Measurements from ENCODE around the gene AGFG2. TPM values are rescaled to one million over a fixed set of nuclear protein-coding genes. Genes with fewer than 3 reads are reported as not detected.

The AGFG2 gene
- total RNA-seq, 1 donor from 2014 or later, result 13.3 TPM

DNA sequence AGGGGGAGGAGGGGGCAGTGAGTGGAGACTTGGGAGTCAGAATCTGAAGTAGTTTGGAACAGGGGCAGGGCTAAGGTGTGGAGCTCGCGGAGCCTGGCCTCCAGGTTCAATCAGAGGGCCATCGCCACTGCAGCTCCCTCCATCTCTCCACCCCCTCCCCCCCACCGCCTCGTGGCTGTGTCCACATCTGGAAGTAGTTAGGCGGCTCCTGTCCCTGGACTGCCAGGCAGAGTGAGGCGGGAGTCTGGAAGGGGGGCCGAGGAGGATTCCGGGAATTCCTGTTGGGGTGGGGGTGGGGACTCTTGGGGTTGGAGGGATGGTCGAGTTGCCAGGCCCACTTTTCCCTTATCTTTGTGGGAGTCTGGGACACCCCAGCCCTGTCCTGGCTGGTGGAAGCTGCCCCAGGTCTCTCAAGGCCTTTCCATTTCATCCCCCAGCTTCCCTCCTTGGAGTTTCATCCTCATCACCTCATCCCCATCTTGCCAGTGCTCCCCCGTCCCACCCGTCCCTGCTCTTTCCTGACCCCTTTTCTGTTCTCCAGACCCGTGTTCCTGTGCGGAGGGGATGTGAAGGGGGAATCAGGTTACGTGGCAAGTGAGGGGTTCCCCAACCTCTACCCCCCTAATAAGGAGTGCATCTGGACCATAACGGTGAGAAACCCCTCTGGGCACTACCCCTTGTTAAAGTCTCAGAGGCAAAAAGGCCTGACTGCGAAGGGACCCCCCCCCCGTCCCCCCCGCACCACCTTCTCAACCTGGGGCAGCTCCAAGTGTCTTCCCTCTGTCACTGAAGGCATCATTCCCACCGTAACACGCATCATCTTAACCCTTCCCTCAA, 64.1 kb downstream of the AGFG2 start:
- peaks cover 22% of the 10 kb centered on the region for H3K4me1 Mint-ChIP-seq
- H3K9me3 Mint-ChIP-seq, result no peaks in the 10 kb centered on the region

GRCh38 chr7:100603726-100604027, 64.7 kb downstream of the AGFG2 start:
- peak overlapping the region; percentile 73 for H3K4me3 Mint-ChIP-seq
- peaks cover 22% of the 10 kb centered on the region for H3K4me1 Mint-ChIP-seq
- H3K27me3 Mint-ChIP-seq (ENCODE audit: low read depth), result peaks cover 50% of the 10 kb centered on the region
- H3K27ac Mint-ChIP-seq (ENCODE audit: unreplicated experiment), result peak overlapping the region; percentile 81
- no peak for DNase-seq (ENCODE audit: low read depth, low spot score)
- no peaks in the 10 kb centered on the region for H3K9me3 Mint-ChIP-seq
- no peak for TF ChIP-seq CTCF (conservative IDR thresholded peaks at IDR 0.05)
- no peaks in the 10 kb centered on the region for H3K36me3 Mint-ChIP-seq (ENCODE audit: low read depth)

More for the DNA sequence above, 64.1 kb downstream of the AGFG2 start:
- Mint-ChIP-seq H3K36me3 (ENCODE audit: low read depth) (no peaks in the 10 kb centered on the region), H3K4me3 (peak overlapping the region; percentile 73), H3K27me3 (ENCODE audit: low read depth) (peaks cover 50% of the 10 kb centered on the region), H3K27ac (ENCODE audit: unreplicated experiment) (no peak overlapping the region)
- peak; percentile 35 for DNase-seq (ENCODE audit: low read depth, low spot score)
- no peak for TF ChIP-seq CTCF (conservative IDR thresholded peaks at IDR 0.05)

- TF ChIP-seq CTCF (conservative IDR thresholded peaks at IDR 0.05), result peak; percentile 56
- H3K27ac Mint-ChIP-seq (ENCODE audit: unreplicated experiment), result peak overlapping the region; percentile 81
- H3K4me1 Mint-ChIP-seq, result peaks cover 22% of the 10 kb centered on the region
- H3K36me3 Mint-ChIP-seq (ENCODE audit: low read depth), result no peaks in the 10 kb centered on the region
- DNase-seq (ENCODE audit: low read depth, low spot score), result peak; percentile 67
- H3K4me3 Mint-ChIP-seq, result peak overlapping the region; percentile 73
- no peaks in the 10 kb centered on the region for H3K9me3 Mint-ChIP-seq
- peaks cover 51% of the 10 kb centered on the region for H3K27me3 Mint-ChIP-seq (ENCODE audit: low read depth)
Observed at GRCh38 chr7:100604028-100604975, 65.3 kb downstream of the AGFG2 start.

DNA sequence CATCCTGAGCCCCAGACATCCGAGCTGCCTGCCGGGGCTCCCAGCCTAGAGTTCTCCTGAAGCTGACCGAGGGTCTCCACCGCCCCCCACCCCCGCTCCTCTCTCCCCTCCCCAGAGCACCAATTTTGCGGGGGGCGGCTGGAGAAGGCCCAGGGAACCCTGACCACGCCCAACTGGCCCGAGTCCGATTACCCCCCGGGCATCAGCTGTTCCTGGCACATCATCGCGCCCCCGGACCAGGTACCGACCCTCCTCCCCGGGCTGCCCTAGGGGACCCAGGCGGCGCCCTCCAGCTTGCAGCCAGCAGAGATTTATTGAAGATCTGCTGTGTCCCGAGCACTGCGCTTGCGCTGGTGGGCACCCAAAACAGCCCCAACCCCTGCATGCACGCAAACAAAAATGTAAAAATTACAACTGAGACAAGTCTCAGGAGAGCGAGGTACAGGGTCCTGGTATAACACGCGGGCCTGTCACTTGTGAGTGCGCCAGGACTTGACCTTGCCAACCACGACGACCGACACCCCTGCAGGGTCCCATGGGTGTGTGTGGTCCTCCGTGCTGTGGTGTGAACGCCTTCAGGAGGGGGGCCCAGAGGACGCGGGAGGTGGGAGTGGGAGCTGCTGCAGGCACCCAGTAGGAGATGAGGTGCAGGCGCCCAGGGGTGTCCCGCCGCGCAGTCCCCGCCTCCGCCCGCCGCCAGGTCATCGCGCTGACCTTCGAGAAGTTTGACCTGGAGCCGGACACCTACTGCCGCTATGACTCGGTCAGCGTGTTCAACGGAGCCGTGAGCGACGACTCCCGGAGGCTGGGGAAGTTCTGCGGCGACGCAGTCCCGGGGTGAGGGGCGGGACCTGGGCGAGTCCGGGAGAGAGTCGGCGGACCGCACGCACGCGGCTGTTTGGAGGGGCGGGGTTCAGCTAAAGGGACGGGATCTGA, 66.2 kb downstream of the AGFG2 start:
- TF ChIP-seq CTCF (conservative IDR thresholded peaks at IDR 0.05), result no peak
- Mint-ChIP-seq H3K36me3 (ENCODE audit: low read depth) (no peaks in the 10 kb centered on the region), H3K27me3 (ENCODE audit: low read depth) (peaks cover 53% of the 10 kb centered on the region), H3K9me3 (no peaks in the 10 kb centered on the region), H3K27ac (ENCODE audit: unreplicated experiment) (no peak overlapping the region), H3K4me3 (peak overlapping the region; percentile 73), H3K4me1 (peaks cover 22% of the 10 kb centered on the region)
- DNase-seq (ENCODE audit: low read depth, low spot score), result no peak

GRCh38 chr7:100606313-100606712, 67.3 kb downstream of the AGFG2 start:
- TF ChIP-seq CTCF (conservative IDR thresholded peaks at IDR 0.05), result no peak
- Mint-ChIP-seq H3K27me3 (ENCODE audit: low read depth) (peaks cover 53% of the 10 kb centered on the region), H3K4me3 (peak overlapping the region; percentile 66), H3K27ac (ENCODE audit: unreplicated experiment) (no peak overlapping the region), H3K36me3 (ENCODE audit: low read depth) (no peaks in the 10 kb centered on the region), H3K4me1 (peaks cover 22% of the 10 kb centered on the region), H3K9me3 (no peaks in the 10 kb centered on the region)
- DNase-seq (ENCODE audit: low read depth, low spot score), result no peak

Measured in neural crest cell (in vitro differentiated cells).